Neural cell (in vitro differentiated cells): ENCODE measurements around the gene PHYHD1. TPM values are rescaled to one million over a fixed set of nuclear protein-coding genes. Genes with fewer than 3 reads are reported as not detected.

ENCODE experiments used
- H2AFZ ChIP-seq: fragments of 200-600, 300-800 bp; sonication (generic), shearing (Covaris generic); 2 replicates; pipeline ENCODE4 v1.6.0; 2014; ENCODE audit warnings: low read depth, mild to moderate bottlenecking, antibody characterized with exemption, low read length, moderate library complexity
- H3F3A ChIP-seq: fragments of 200-600 bp; shearing (Covaris generic); 2 replicates; pipeline ENCODE4 v1.6.1; 2016; ENCODE audit warnings: mild to moderate bottlenecking, moderate library complexity, mixed read lengths, antibody characterized with exemption, low read length; ENCODE audit not compliant: insufficient read depth, poor library complexity, severe bottlenecking
- H3K27ac ChIP-seq: fragments of 200-600, 300-800 bp; sonication (generic), shearing (Covaris generic); 2 replicates; pipeline ENCODE4 v1.5.1; 2014; ENCODE audit warnings: mild to moderate bottlenecking, low read length, moderate library complexity
- H3K27me3 ChIP-seq: fragments of 300-800, 200-600 bp; sonication (generic), shearing (Covaris generic); 2 replicates; pipeline ENCODE4 v1.6.0; 2014; ENCODE audit warnings: mild to moderate bottlenecking, low read depth, low read length, moderate library complexity; ENCODE audit not compliant: insufficient read depth
- H3K36me3 ChIP-seq: fragments of 300-800, 200-600 bp; sonication (generic), shearing (Covaris generic); 2 replicates; pipeline ENCODE4 v1.5.1; 2014; ENCODE audit warnings: mild to moderate bottlenecking, antibody characterized with exemption, low read length, moderate library complexity; ENCODE audit not compliant: insufficient read depth
- H3K4me2 ChIP-seq: fragments of 300-800, 200-600 bp; sonication (generic), shearing (Covaris generic); 2 replicates; pipeline ENCODE4 v1.6.0; 2014; ENCODE audit warnings: mild to moderate bottlenecking, low read length
- H3K4me3 ChIP-seq: fragments of 300-800, 200-600 bp; sonication (generic), shearing (Covaris generic); 2 replicates; pipeline ENCODE4 v1.5.1; 2014; ENCODE audit warnings: mild to moderate bottlenecking, low read length, moderate library complexity
- H3K79me2 ChIP-seq: fragments of 200-600 bp; shearing (Covaris generic); replicated peaks from 2 replicates; pipeline ENCODE4 v1.6.0; 2014; ENCODE audit warnings: mild to moderate bottlenecking, low read length, moderate library complexity; ENCODE audit not compliant: insufficient read depth
- H3K9ac ChIP-seq: fragments of 300-800, 200-600 bp; sonication (generic), shearing (Covaris generic); 2 replicates; pipeline ENCODE4 v1.6.1; 2016; ENCODE audit warnings: mild to moderate bottlenecking, low read length, mixed read lengths
- H3K9me2 ChIP-seq: fragments of 200-600 bp; shearing (Covaris generic); 2 replicates; pipeline ENCODE4 v1.6.1; 2016; ENCODE audit warnings: mild to moderate bottlenecking, low read length, mixed read lengths; ENCODE audit not compliant: insufficient read depth
- H3K9me3 ChIP-seq: fragments of 200-600, 300-800 bp; sonication (generic), shearing (Covaris generic); 2 replicates; pipeline ENCODE4 v1.6.1; 2016; ENCODE audit warnings: mild to moderate bottlenecking, mixed run types, low read length, moderate library complexity, mixed read lengths
- H4K20me1 ChIP-seq: fragments of 200-600 bp; shearing (Covaris generic); 2 replicates; pipeline ENCODE4 v1.6.1; 2016; ENCODE audit warnings: mild to moderate bottlenecking, mixed run types; ENCODE audit not compliant: insufficient read depth
- EP300 ChIP-seq: fragments of 450-650 bp; conservative IDR thresholded peaks from 2 replicates; pipeline ENCODE4 v1.6.1; 2014; ENCODE audit warnings: antibody characterized with exemption, mild to moderate bottlenecking, moderate library complexity; ENCODE audit not compliant: poor library complexity, severe bottlenecking
- EZH2 ChIP-seq: fragments of 200-600, 300-800 bp; shearing (Covaris generic), sonication (generic); IDR thresholded peaks from 2 replicates; pipeline ENCODE4 v1.6.1; 2014; ENCODE audit warnings: antibody characterized with exemption, low read length, borderline replicate concordance, mild to moderate bottlenecking; ENCODE audit not compliant: insufficient read depth, poor library complexity, severe bottlenecking
- MXI1 ChIP-seq: fragments of 450-650 bp; conservative IDR thresholded peaks from 2 replicates; pipeline ENCODE4 v1.6.1; 2014; ENCODE audit warnings: antibody characterized with exemption, mild to moderate bottlenecking; ENCODE audit not compliant: poor library complexity, severe bottlenecking
- POLR2AphosphoS5 ChIP-seq: IDR thresholded peaks from 2 replicates; pipeline ENCODE4 v1.6.1; 2012
- RAD21 ChIP-seq: fragments of 450-650 bp; conservative IDR thresholded peaks from 2 replicates; pipeline ENCODE4 v1.6.1; 2014; ENCODE audit warnings: antibody characterized with exemption, mild to moderate bottlenecking, moderate library complexity
- REST ChIP-seq: IDR thresholded peaks from 2 replicates; pipeline ENCODE4 v1.6.1; 2012; ENCODE audit warnings: borderline replicate concordance
- SMC3 ChIP-seq: fragments of 450-650 bp; conservative IDR thresholded peaks from 2 replicates; pipeline ENCODE4 v1.6.1; 2014; ENCODE audit warnings: antibody characterized with exemption, mild to moderate bottlenecking, moderate library complexity; ENCODE audit not compliant: poor library complexity
- TAF1 ChIP-seq: IDR thresholded peaks from 2 replicates; pipeline ENCODE4 v1.6.1; 2012; ENCODE audit warnings: low read depth
- polyA plus RNA-seq: library from polyadenylated mRNA; depleted of rRNA; stranded (reverse); fragments of >200 nt; gene quantifications from 2 replicates; pipeline ENCODE4 v1.2.3, GENCODE V29; 2014
- TF ChIP-seq, protein P1 (sequence below): fragments of 450-650 bp; IDR thresholded peaks from 2 replicates; pipeline ENCODE4 v1.5.1; 2014; ENCODE audit warnings: antibody characterized with exemption, mild to moderate bottlenecking, moderate library complexity; ENCODE audit not compliant: poor library complexity, severe bottlenecking

The PHYHD1 gene
- polyA plus RNA-seq, 1 donor from 2014 or later = not detected

GRCh38 chr9:128928624-128929023, 7.8 kb downstream of the PHYHD1 start:
- Histone ChIP-seq H3K79me2 (no peaks in the 10 kb centered on the region), H3K9ac (no peak overlapping the region), H2AFZ (no peak overlapping the region), H3K4me2 (no peak overlapping the region), H3K9me3 (no peaks in the 10 kb centered on the region), H3K27ac (no peak overlapping the region), H3K27me3 (no peaks in the 10 kb centered on the region), H3K4me3 (no peak overlapping the region), H4K20me1 (no peaks in the 10 kb centered on the region), H3K9me2 (no peaks in the 10 kb centered on the region), H3F3A (no peaks in the 10 kb centered on the region), H3K36me3 (no peaks in the 10 kb centered on the region)
- TF ChIP-seq RAD21 = no peak
- TF ChIP-seq SMC3 = no peak
- TF ChIP-seq EZH2 = no peak
- no peak for TF ChIP-seq POLR2AphosphoS5
- TF ChIP-seq, protein P1, sequence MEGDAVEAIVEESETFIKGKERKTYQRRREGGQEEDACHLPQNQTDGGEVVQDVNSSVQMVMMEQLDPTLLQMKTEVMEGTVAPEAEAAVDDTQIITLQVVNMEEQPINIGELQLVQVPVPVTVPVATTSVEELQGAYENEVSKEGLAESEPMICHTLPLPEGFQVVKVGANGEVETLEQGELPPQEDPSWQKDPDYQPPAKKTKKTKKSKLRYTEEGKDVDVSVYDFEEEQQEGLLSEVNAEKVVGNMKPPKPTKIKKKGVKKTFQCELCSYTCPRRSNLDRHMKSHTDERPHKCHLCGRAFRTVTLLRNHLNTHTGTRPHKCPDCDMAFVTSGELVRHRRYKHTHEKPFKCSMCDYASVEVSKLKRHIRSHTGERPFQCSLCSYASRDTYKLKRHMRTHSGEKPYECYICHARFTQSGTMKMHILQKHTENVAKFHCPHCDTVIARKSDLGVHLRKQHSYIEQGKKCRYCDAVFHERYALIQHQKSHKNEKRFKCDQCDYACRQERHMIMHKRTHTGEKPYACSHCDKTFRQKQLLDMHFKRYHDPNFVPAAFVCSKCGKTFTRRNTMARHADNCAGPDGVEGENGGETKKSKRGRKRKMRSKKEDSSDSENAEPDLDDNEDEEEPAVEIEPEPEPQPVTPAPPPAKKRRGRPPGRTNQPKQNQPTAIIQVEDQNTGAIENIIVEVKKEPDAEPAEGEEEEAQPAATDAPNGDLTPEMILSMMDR = no peak
- no peak for TF ChIP-seq TAF1
- no peak for TF ChIP-seq EP300
- TF ChIP-seq REST = no peak
- no peak for TF ChIP-seq MXI1

GRCh38 chr9:128929560-128929959, 8.8 kb downstream of the PHYHD1 start:
- Histone ChIP-seq H3K9me3 (no peaks in the 10 kb centered on the region), H3K27ac (no peak overlapping the region), H3K27me3 (no peaks in the 10 kb centered on the region), H3K36me3 (no peaks in the 10 kb centered on the region), H3F3A (no peaks in the 10 kb centered on the region), H3K9ac (no peak overlapping the region), H3K9me2 (no peaks in the 10 kb centered on the region), H2AFZ (no peak overlapping the region), H3K4me2 (no peak overlapping the region), H4K20me1 (no peaks in the 10 kb centered on the region), H3K79me2 (no peaks in the 10 kb centered on the region), H3K4me3 (no peak overlapping the region)
- TF ChIP-seq SMC3 (no peak), EP300 (no peak), TAF1 (no peak), EZH2 (no peak), RAD21 (no peak), MXI1 (no peak), REST (no peak), POLR2AphosphoS5 (no peak)
- TF ChIP-seq, protein P1 = no peak
